ENCODE measurements around the gene GPR78.

GRCh38 chr4:8560265-8561047 lies 19.7 kb upstream of the GPR78 start:
- TF ChIP-seq POLR2A (IDR thresholded peaks at IDR 0.05) = no peak
- TF ChIP-seq, protein P1, sequence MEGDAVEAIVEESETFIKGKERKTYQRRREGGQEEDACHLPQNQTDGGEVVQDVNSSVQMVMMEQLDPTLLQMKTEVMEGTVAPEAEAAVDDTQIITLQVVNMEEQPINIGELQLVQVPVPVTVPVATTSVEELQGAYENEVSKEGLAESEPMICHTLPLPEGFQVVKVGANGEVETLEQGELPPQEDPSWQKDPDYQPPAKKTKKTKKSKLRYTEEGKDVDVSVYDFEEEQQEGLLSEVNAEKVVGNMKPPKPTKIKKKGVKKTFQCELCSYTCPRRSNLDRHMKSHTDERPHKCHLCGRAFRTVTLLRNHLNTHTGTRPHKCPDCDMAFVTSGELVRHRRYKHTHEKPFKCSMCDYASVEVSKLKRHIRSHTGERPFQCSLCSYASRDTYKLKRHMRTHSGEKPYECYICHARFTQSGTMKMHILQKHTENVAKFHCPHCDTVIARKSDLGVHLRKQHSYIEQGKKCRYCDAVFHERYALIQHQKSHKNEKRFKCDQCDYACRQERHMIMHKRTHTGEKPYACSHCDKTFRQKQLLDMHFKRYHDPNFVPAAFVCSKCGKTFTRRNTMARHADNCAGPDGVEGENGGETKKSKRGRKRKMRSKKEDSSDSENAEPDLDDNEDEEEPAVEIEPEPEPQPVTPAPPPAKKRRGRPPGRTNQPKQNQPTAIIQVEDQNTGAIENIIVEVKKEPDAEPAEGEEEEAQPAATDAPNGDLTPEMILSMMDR (IDR thresholded peaks at IDR 0.05) = no peak
- no peak for TF ChIP-seq POLR2AphosphoS5 (IDR thresholded peaks at IDR 0.05)

All from prostate gland (tissue), 2 donors.